SK-N-SH (cell line): ENCODE measurements around the gene ARL3.

Source experiments
- CHD2 ChIP-seq: fragments of 150-350 bp; IDR thresholded peaks from 2 replicates; pipeline ENCODE4 v1.6.1; 2018; ENCODE audit warnings: low read length; ENCODE audit not compliant: partially characterized antibody
- CTCF ChIP-seq: fragments of 200-600 bp; sonication (generic); IDR thresholded peaks from 2 replicates; pipeline ENCODE4 v1.6.1; 2017; ENCODE audit warnings: antibody characterized with exemption, mild to moderate bottlenecking, moderate library complexity
- EP300 ChIP-seq, 2 experiments: IDR thresholded peaks; 2 replicates each; pipeline versions ENCODE4 v1.4.0 to v1.6.1; 2012; ENCODE audit warnings: borderline replicate concordance in 1 of 2, low read depth in 1 of 2, low read length in 1 of 2
- EZH2phosphoT487 ChIP-seq: fragments of 200-600 bp; sonication (generic); IDR thresholded peaks from 2 replicates; pipeline ENCODE4 v1.6.1; 2017; ENCODE audit warnings: low read depth, mixed run types, mild to moderate bottlenecking, antibody characterized with exemption, moderate library complexity, borderline replicate concordance
- NFIC ChIP-seq: IDR thresholded peaks from 2 replicates; pipeline ENCODE4 v1.4.0; 2012; ENCODE audit warnings: borderline replicate concordance
- PBX3 ChIP-seq: IDR thresholded peaks from 2 replicates; pipeline ENCODE4; 2012
- POLR2AphosphoS5 ChIP-seq: IDR thresholded peaks from 2 replicates; pipeline ENCODE4 v1.6.1; 2012; ENCODE audit warnings: low read depth, low read length
- RAD21 ChIP-seq: IDR thresholded peaks from 2 replicates; pipeline ENCODE4 v1.6.1; 2012; ENCODE audit warnings: mild to moderate bottlenecking, low read length
- RCOR1 ChIP-seq: fragments of 150-350 bp; IDR thresholded peaks from 2 replicates; pipeline ENCODE4 v1.6.1; 2017; ENCODE audit warnings: antibody characterized with exemption, low read length
- SMC3 ChIP-seq: IDR thresholded peaks from 2 replicates; pipeline ENCODE4 v1.6.1; 2012; ENCODE audit warnings: low read depth, low read length, improper control_type of control experiment
- TAF1 ChIP-seq: IDR thresholded peaks from 2 replicates; pipeline ENCODE4 v1.6.1; 2012; ENCODE audit warnings: low read depth, mild to moderate bottlenecking, low read length, moderate library complexity, borderline replicate concordance
- TCF12 ChIP-seq: IDR thresholded peaks from 2 replicates; pipeline ENCODE4 v1.4.0; 2012
- USF2 ChIP-seq: fragments of 150-350 bp; IDR thresholded peaks from 2 replicates; pipeline ENCODE4 v1.6.1; 2017; ENCODE audit warnings: antibody characterized with exemption, low read length, low read depth, borderline replicate concordance
- YY1 ChIP-seq: IDR thresholded peaks from 2 replicates; pipeline ENCODE4 v1.4.0; 2012; ENCODE audit warnings: low read depth, mild to moderate bottlenecking

GRCh38 chr10:102674566-102674965, 39.6 kb downstream of the ARL3 start:
- TF ChIP-seq POLR2AphosphoS5 (no peak), EZH2phosphoT487 (no peak), CTCF (no peak), TCF12 (no peak), CHD2 (no peak), PBX3 (no peak), RCOR1 (no peak), USF2 (no peak), EP300 (IDR thresholded peaks at IDR 0.05; ENCODE audit: borderline replicate concordance in 1 of 2, low read depth in 1 of 2, low read length in 1 of 2) (no peak), NFIC (no peak), TAF1 (no peak), SMC3 (no peak), RAD21 (no peak; the same call in 1 of the 2 replicates), YY1 (no peak)
